HepG2 (cell line): ENCODE data around the gene SLC38A3. TPM values are rescaled to one million over a fixed set of nuclear protein-coding genes. Genes with fewer than 3 reads are reported as not detected.

Experiments
- CBX2 ChIP-seq, 2 experiments: fragments of 200-600 bp in 1 of 2; sonication (generic); formaldehyde crosslinking in 1 of 2; IDR thresholded peaks; 2 replicates each; pipeline versions ENCODE4 v1.7.0 to v1.8.1; 2018 to 2022; ENCODE audit warnings: low read depth in 2 of 2, low read length in 1 of 2, mild to moderate bottlenecking in 1 of 2, missing genetic modification reagents in 1 of 2
- EEA1 ChIP-seq: sonication (generic); formaldehyde crosslinking; IDR thresholded peaks from 2 replicates; pipeline ENCODE4 v1.5.1; 2020; ENCODE audit warnings: mild to moderate bottlenecking, missing genetic modification reagents, borderline replicate concordance
- EED ChIP-seq: sonication (generic); formaldehyde crosslinking; IDR thresholded peaks from 2 replicates; pipeline ENCODE4 v1.5.0; 2020; ENCODE audit warnings: mild to moderate bottlenecking, missing genetic modification reagents
- GABPB1 ChIP-seq: IDR thresholded peaks from 2 replicates; pipeline ENCODE4 v1.6.1; 2016; ENCODE audit warnings: mild to moderate bottlenecking, missing genetic modification reagents, moderate library complexity, missing compliant biosample characterization
- HOXA3 ChIP-seq: sonication (generic); formaldehyde crosslinking; IDR thresholded peaks from 2 replicates; pipeline ENCODE4 v1.5.0; 2020; ENCODE audit warnings: missing genetic modification reagents
- RARG ChIP-seq: sonication (generic); formaldehyde crosslinking; IDR thresholded peaks from 2 replicates; pipeline ENCODE4 v1.4.0; 2020; ENCODE audit warnings: low read depth, mild to moderate bottlenecking, missing genetic modification reagents
- RCOR2 ChIP-seq: IDR thresholded peaks from 2 replicates; pipeline ENCODE4 v1.6.1; 2016; ENCODE audit warnings: missing biosample characterization, missing genetic modification reagents
- RFX3 ChIP-seq: IDR thresholded peaks from 2 replicates; pipeline ENCODE4 v1.6.1; 2016; ENCODE audit warnings: missing biosample characterization, missing genetic modification reagents
- SMARCC2 ChIP-seq: fragments of 450-650 bp; IDR thresholded peaks from 2 replicates; pipeline ENCODE4 v1.6.1; 2017; ENCODE audit warnings: antibody characterized with exemption, mild to moderate bottlenecking
- SOX6 ChIP-seq, 2 experiments: fragments of 450-650 bp in 1 of 2; sonication (generic) in 1 of 2; formaldehyde crosslinking in 1 of 2; IDR thresholded peaks; 2 replicates each; pipeline versions ENCODE4 v1.4.0 to v1.6.1; 2017 to 2020; ENCODE audit warnings: antibody characterized with exemption in 1 of 2, mild to moderate bottlenecking in 1 of 2, missing genetic modification reagents in 1 of 2
- TEAD3 ChIP-seq: optimal IDR thresholded peaks from 2 replicates; pipeline ENCODE3; 2016; ENCODE audit warnings: borderline replicate concordance
- TOPORS ChIP-seq: sonication (generic); formaldehyde crosslinking; IDR thresholded peaks from 2 replicates; pipeline ENCODE4 v1.8.0; 2023; ENCODE audit warnings: mild to moderate bottlenecking, missing genetic modification reagents
- ZNF383 ChIP-seq: sonication (generic); formaldehyde crosslinking; IDR thresholded peaks from 2 replicates; pipeline ENCODE4 v1.4.0; 2020; ENCODE audit warnings: missing genetic modification reagents, mild to moderate bottlenecking, borderline replicate concordance
- ZNF552 ChIP-seq: sonication (generic); formaldehyde crosslinking; IDR thresholded peaks from 2 replicates; pipeline ENCODE4 v1.9.0; 2022; ENCODE audit warnings: missing genetic modification reagents, mild to moderate bottlenecking, borderline replicate concordance
- ZSCAN25 ChIP-seq: sonication (generic); formaldehyde crosslinking; IDR thresholded peaks from 2 replicates; pipeline ENCODE4 v1.8.0; 2022; ENCODE audit warnings: mild to moderate bottlenecking, missing genetic modification reagents
- ZSCAN29 ChIP-seq: sonication (generic); formaldehyde crosslinking; conservative IDR thresholded peaks from 2 replicates; pipeline ENCODE4 v1.4.0; 2020; ENCODE audit warnings: mild to moderate bottlenecking, missing genetic modification reagents
- ZSCAN30 ChIP-seq: sonication (generic); formaldehyde crosslinking; IDR thresholded peaks from 2 replicates; pipeline ENCODE4 v1.5.0; 2020; ENCODE audit warnings: mild to moderate bottlenecking, missing genetic modification reagents
- polyA plus RNA-seq, 8 experiments: library from polyadenylated mRNA; depleted of rRNA in 3 of 8; stranded (reverse) in 7 of 8; unstranded in 1 of 8; fragments of >200 nt; fragmentation: Illumina TruSeq in 4 of 8; extraction: Trizol in 4 of 8; gene quantifications; 2 replicates each; pipeline versions ENCODE4 v1.2.1 to v1.2.3, GENCODE V29; 2011 to 2016; ENCODE audit warnings: low read depth in 4 of 8, missing spikeins in 1 of 8, mixed read lengths in 1 of 8; ENCODE audit not compliant: insufficient read depth in 1 of 8
- total RNA-seq, 5 experiments: library from RNA; depleted of rRNA; stranded (reverse); fragments of >200 nt; fragmentation: Illumina TruSeq; extraction: Trizol; gene quantifications; 2 replicates each; pipeline ENCODE4 v1.2.3, GENCODE V29; 2016; ENCODE audit warnings: low read depth in 1 of 5
- TF ChIP-seq, protein P1 (sequence below): sonication (generic); formaldehyde crosslinking; IDR thresholded peaks from 2 replicates; pipeline ENCODE4 v1.4.0; 2020; ENCODE audit warnings: missing genetic modification reagents; ENCODE audit errors: not compliant biosample characterization
- TF ChIP-seq, protein P2 (sequence below): IDR thresholded peaks from 2 replicates; pipeline ENCODE4 v1.6.1; 2016; ENCODE audit warnings: control low read depth
- TF ChIP-seq, protein P3 (sequence below): sonication (generic); formaldehyde crosslinking; IDR thresholded peaks from 2 replicates; pipeline ENCODE4 v1.8.1; 2023; ENCODE audit warnings: missing genetic modification reagents, mild to moderate bottlenecking, borderline replicate concordance
- TF ChIP-seq, protein P4 (sequence below): sonication (generic); formaldehyde crosslinking; IDR thresholded peaks from 2 replicates; pipeline ENCODE4 v1.8.1; 2023; ENCODE audit warnings: mild to moderate bottlenecking, moderate library complexity, missing genetic modification reagents
- TF ChIP-seq, protein P5 (sequence below): IDR thresholded peaks from 2 replicates; pipeline ENCODE4 v1.6.1; 2016; ENCODE audit warnings: missing compliant biosample characterization, missing genetic modification reagents, borderline replicate concordance

The SLC38A3 gene
- total and polyA plus RNA-seq, 2 of the 13 experiments (the other 11 are each of a cell fraction or from before 2014, with no cell fraction given): 29.8 to 164 TPM

DNA sequence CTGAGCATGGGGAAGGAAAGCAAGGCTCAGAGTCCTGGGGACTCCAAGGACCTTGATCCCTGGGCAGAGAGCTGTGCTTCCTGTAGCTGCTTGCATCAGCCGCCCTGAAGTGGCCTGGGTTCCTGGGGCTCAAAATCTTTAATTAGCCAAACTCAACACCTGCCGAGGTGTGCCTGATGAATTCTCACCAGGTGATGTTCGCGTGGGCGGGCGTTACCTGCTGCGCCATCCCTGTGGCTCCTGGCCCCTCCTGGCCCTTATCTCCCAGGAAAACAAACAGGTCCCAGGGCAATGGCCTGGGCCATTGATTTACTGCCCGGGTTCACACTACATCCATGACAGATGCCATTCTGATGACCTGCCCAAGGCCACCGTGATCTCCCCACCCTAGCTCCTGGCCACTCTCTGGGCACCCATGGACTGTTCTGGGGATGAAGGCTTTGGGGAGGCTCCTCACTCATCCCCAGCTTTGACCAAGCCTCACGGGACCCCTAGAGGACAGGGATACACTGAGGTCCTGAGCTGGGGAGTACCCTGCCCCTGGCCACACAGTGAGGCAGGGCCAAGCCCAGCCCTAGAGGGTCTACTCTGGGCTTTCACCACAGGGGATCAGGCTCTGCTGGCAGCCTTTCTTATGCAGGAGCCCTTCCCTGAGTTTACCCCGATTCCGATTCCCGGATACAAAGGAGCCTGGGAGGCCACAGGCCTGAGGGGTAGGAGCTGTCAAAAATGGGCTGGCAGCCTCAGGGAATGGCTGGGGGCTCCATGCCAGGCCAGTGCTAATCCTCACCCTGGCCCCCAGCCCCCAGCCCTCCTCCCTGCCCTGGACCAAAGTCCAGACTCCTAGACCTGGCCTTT is 5.7 kb downstream of the SLC38A3 start (continued):
- TF ChIP-seq, protein P1, sequence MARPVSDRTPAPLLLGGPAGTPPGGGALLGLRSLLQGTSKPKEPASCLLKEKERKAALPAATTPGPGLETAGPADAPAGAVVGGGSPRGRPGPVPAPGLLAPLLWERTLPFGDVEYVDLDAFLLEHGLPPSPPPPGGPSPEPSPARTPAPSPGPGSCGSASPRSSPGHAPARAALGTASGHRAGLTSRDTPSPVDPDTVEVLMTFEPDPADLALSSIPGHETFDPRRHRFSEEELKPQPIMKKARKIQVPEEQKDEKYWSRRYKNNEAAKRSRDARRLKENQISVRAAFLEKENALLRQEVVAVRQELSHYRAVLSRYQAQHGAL (CRISPR knock-in tag): no peak
- TF ChIP-seq ZNF383: no peak
- TF ChIP-seq RARG: no peak
- TF ChIP-seq, protein P2, sequence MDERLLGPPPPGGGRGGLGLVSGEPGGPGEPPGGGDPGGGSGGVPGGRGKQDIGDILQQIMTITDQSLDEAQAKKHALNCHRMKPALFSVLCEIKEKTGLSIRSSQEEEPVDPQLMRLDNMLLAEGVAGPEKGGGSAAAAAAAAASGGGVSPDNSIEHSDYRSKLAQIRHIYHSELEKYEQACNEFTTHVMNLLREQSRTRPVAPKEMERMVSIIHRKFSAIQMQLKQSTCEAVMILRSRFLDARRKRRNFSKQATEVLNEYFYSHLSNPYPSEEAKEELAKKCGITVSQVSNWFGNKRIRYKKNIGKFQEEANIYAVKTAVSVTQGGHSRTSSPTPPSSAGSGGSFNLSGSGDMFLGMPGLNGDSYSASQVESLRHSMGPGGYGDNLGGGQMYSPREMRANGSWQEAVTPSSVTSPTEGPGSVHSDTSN (CRISPR knock-in tag): peak; percentile 62; the same call in 1 of the 2 replicates
- no peak for TF ChIP-seq EED (CRISPR knock-in tag)
- no peak for TF ChIP-seq EEA1 (CRISPR knock-in tag)
- TF ChIP-seq, protein P3, sequence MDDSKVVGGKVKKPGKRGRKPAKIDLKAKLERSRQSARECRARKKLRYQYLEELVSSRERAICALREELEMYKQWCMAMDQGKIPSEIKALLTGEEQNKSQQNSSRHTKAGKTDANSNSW (CRISPR knock-in tag): no peak
- TF ChIP-seq ZNF552 (CRISPR knock-in tag): no peak
- no peak for TF ChIP-seq SOX6 (IDR thresholded peaks at IDR 0.05)
- peak; percentile 77; the same call in 1 of the 2 replicates for TF ChIP-seq SOX6 (CRISPR knock-in tag; IDR thresholded peaks at IDR 0.05)
- TF ChIP-seq GABPB1: no peak; the same call in none of the 2 replicates
- peak; percentile 83 for TF ChIP-seq HOXA3 (CRISPR knock-in tag)
- TF ChIP-seq TEAD3: peak; percentile 67
- TF ChIP-seq CBX2 (IDR thresholded peaks at IDR 0.05; ENCODE audit: low read depth, low read length): no peak
- TF ChIP-seq CBX2 (CRISPR knock-in tag; IDR thresholded peaks at IDR 0.05; ENCODE audit: low read depth): no peak
- 0 out of 2 replicates have a peak, but pooled peaks have one; percentile 12 for TF ChIP-seq RFX3
- TF ChIP-seq SMARCC2: no peak
- TF ChIP-seq, protein P4, sequence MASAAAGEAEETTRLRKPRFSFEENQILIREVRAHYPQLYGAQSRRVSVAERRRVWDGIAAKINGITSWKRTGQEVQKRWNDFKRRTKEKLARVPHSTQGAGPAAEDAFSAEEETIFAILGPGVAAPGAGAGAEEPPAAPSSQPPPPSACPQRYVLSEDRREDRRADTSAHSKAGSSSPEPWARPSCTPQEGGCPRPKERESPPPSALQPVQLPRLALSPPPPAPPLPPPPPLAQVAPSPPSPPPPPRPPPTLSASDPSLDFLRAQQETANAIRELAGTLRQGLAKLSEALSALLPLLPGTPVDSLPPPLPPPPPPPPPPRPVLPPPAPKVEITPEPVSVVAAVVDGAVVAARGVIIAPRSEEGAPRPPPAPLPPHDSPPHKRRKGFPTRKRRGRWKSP: no peak
- TF ChIP-seq ZSCAN29: 0 out of 2 replicates have a peak, but pooled peaks have one; percentile 41
- TF ChIP-seq RCOR2 (CRISPR knock-in tag): no peak
- TF ChIP-seq, protein P5, sequence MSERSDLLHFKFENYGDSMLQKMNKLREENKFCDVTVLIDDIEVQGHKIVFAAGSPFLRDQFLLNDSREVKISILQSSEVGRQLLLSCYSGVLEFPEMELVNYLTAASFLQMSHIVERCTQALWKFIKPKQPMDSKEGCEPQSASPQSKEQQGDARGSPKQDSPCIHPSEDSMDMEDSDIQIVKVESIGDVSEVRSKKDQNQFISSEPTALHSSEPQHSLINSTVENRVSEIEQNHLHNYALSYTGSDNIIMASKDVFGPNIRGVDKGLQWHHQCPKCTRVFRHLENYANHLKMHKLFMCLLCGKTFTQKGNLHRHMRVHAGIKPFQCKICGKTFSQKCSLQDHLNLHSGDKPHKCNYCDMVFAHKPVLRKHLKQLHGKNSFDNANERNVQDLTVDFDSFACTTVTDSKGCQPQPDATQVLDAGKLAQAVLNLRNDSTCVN (CRISPR knock-in tag): no peak
- TF ChIP-seq TOPORS (CRISPR knock-in tag): peak; percentile 30; the same call in 1 of the 2 replicates
- TF ChIP-seq ZSCAN25 (CRISPR knock-in tag): peak; percentile 59
- TF ChIP-seq ZSCAN30 (CRISPR knock-in tag): no peak
